Keratinocyte (primary cell): ENCODE results near the gene AFG1L.

Experiments used
- CTCF ChIP-seq, 3 experiments: IDR thresholded peaks in 1 of 3; conservative IDR thresholded peaks in 1 of 3; optimal IDR thresholded peaks in 1 of 3; 2 replicates in 2 of 3; 3 replicates in 1 of 3; pipeline versions ENCODE3 to v1.5.1; 2011; ENCODE audit warnings: low read length in 3 of 3, mild to moderate bottlenecking in 3 of 3, moderate library complexity in 2 of 3, control low read depth in 1 of 3, inconsistent platforms in 1 of 3; ENCODE audit not compliant: insufficient read depth in 2 of 3; ENCODE audit errors: extremely low read depth in 1 of 3
- EZH2 ChIP-seq: IDR thresholded peaks from one replicate; pipeline ENCODE4 v1.6.1; 2012; ENCODE audit warnings: inconsistent platforms, mild to moderate bottlenecking, low read length, moderate library complexity

DNA sequence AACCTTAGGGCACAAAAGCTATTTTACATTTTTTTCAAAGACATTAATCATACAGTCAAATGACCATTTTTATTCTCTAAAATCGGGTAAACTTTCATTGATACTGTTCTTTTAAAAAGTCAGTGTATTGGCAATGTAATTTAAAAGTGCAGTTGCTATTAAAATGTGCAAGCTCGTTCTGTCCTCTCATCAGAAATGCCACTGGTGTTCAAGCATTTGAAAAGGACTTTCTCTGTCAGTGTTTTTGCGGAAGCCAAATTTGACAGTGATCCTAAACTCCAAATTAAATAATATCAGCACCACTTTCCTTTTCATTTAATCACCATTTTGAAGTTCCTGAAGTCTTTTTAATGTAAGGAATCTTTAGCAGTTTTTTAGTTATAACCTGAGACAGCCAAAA is 69.6 kb downstream of the AFG1L start:
- TF ChIP-seq EZH2 = no peak
- TF ChIP-seq CTCF (optimal IDR thresholded peaks at IDR 0.05 in 1 of 3, IDR thresholded peaks at IDR 0.05 in 1 of 3, conservative IDR thresholded peaks at IDR 0.05 in 1 of 3; ENCODE audit: extremely low read depth in 1 of 3, insufficient read depth in 2 of 3, low read length in 3 of 3) = no peak
